ENCODE measurements around the gene DEAF1.

GRCh38 chr11:724049-724777 lies 29.2 kb upstream of the DEAF1 start:
- TF ChIP-seq POLR2AphosphoS5 (IDR thresholded peaks at IDR 0.05; ENCODE audit: low read depth, low read length) (no peak), POLR2A (IDR thresholded peaks at IDR 0.05; ENCODE audit: low read depth, low read length) (no peak), PAX5 (IDR thresholded peaks at IDR 0.05; ENCODE audit: insufficient read depth, low read length, severe bottlenecking) (no peak), TAF1 (IDR thresholded peaks at IDR 0.05; ENCODE audit: low read depth, low read length) (no peak), SPI1 (IDR thresholded peaks at IDR 0.05; ENCODE audit: low read depth, low read length) (no peak)
